WERI-Rb-1 (cell line): Measurements from ENCODE around the gene TRIP12.

Experiments used
- DNase-seq: peaks from one replicate; pipeline ENCODE4 v3.0.0-alpha.2; 2020
- H3K27ac ChIP-seq: fragments of 250-450 bp; sonication (Bioruptor Pico); 2 replicates; pipeline ENCODE4 v1.5.1; 2020; ENCODE audit warnings: mild to moderate bottlenecking, moderate library complexity
- H3K27me3 ChIP-seq: fragments of 250-450 bp; sonication (Bioruptor Pico); 2 replicates; pipeline ENCODE4 v1.5.1; 2021; ENCODE audit warnings: mild to moderate bottlenecking, low read depth, moderate library complexity; ENCODE audit not compliant: insufficient read depth, severe bottlenecking
- H3K36me3 ChIP-seq: fragments of 250-450 bp; sonication (Bioruptor Pico); 2 replicates; pipeline ENCODE4 v1.5.1; 2020; ENCODE audit warnings: mild to moderate bottlenecking, moderate library complexity
- H3K4me3 ChIP-seq: 2 replicates; pipeline ENCODE4 v1.5.1; 2011; ENCODE audit warnings: low read depth, mild to moderate bottlenecking, control low read depth, low read length
- H3K9me3 ChIP-seq: fragments of 250-450 bp; sonication (Bioruptor Pico); 2 replicates; pipeline ENCODE4 v1.5.1; 2021; ENCODE audit warnings: mild to moderate bottlenecking, moderate library complexity; ENCODE audit not compliant: severe bottlenecking
- CTCF ChIP-seq: IDR thresholded peaks from 2 replicates; pipeline ENCODE4 v1.5.1; 2011; ENCODE audit warnings: low read depth, mild to moderate bottlenecking, control low read depth, inconsistent platforms, low read length

The TRIP12 gene

GRCh38 chr2:229922449-229923386 is 909 bp upstream of the TRIP12 start, which contains the start of gene FBXO36:
TSS of gene FBXO36 (plus strand) at chr2:229922503. CDS start at chr2:229922514, 11 bp downstream.
- no peak for TF ChIP-seq CTCF
- no peaks in the 10 kb centered on the region for H3K9me3 ChIP-seq
- no peaks in the 10 kb centered on the region for H3K27me3 ChIP-seq
- peak within 1 kb of the TSS; percentile 91 for H3K27ac ChIP-seq
- peaks cover 8% of the 10 kb centered on the region for H3K36me3 ChIP-seq
- DNase-seq = peak; percentile 87
- H3K4me3 ChIP-seq = peak within 1 kb of the TSS; percentile 64

GRCh38 chr2:229921101-229921891 is 513 bp downstream of the TRIP12 start:
- TF ChIP-seq CTCF = no peak
- H3K36me3 ChIP-seq = peaks cover 10% of the 10 kb centered on the region
- DNase-seq = peak; percentile 77
- H3K27ac ChIP-seq = peak overlapping the region; percentile 91
- H3K27me3 ChIP-seq = no peaks in the 10 kb centered on the region
- no peaks in the 10 kb centered on the region for H3K9me3 ChIP-seq
- peak overlapping the region; percentile 64 for H3K4me3 ChIP-seq

- peak; percentile 19 for DNase-seq
- peak overlapping the region; percentile 91 for H3K27ac ChIP-seq
- peak overlapping the region; percentile 64 for H3K4me3 ChIP-seq
These were observed 1.7 kb downstream of the TRIP12 start for GRCh38 chr2:229920011-229920641.

GRCh38 chr2:229917793-229918192 is 4.0 kb downstream of the TRIP12 start:
- no peaks in the 10 kb centered on the region for H3K27me3 ChIP-seq
- no peak for DNase-seq
- H3K36me3 ChIP-seq = peaks cover 14% of the 10 kb centered on the region
- H3K27ac ChIP-seq = no peak overlapping the region
- no peak for TF ChIP-seq CTCF
- no peak overlapping the region for H3K4me3 ChIP-seq
- no peaks in the 10 kb centered on the region for H3K9me3 ChIP-seq

More at GRCh38 chr2:229920011-229920641, 1.7 kb downstream of the TRIP12 start:
- Histone ChIP-seq H3K36me3 (peaks cover 14% of the 10 kb centered on the region), H3K9me3 (no peaks in the 10 kb centered on the region), H3K27me3 (no peaks in the 10 kb centered on the region)
- no peak for TF ChIP-seq CTCF

GRCh38 chr2:229914171-229914570 is 7.6 kb downstream of the TRIP12 start:
- Histone ChIP-seq H3K27me3 (no peaks in the 10 kb centered on the region), H3K9me3 (no peaks in the 10 kb centered on the region), H3K36me3 (peaks cover 14% of the 10 kb centered on the region), H3K4me3 (no peak overlapping the region), H3K27ac (no peak overlapping the region)
- DNase-seq = no peak
- TF ChIP-seq CTCF = no peak
